WTC11 (cell line): ENCODE data around the gene TSPAN9. TPM values are rescaled to one million over a fixed set of nuclear protein-coding genes. Genes with fewer than 3 reads are reported as not detected.

Experiments
- ATAC-seq: fragments of 200-7000 bp; cut with Tn5 transposase; 2 replicates; pipeline ENCODE4 v1.10.0; 2021; ENCODE audit warnings: mild to moderate bottlenecking, moderate library complexity
- CTCF ChIA-PET: fragments of 300-600 bp; sonication (Branson Sonifier 250); formaldehyde crosslinking; loops from one replicate; lab custom pipeline; 2021; ENCODE audit warnings: antibody characterized with exemption; lab: Charles Lee
- POLR2A ChIA-PET: fragments of 350-600 bp; sonication (Branson Sonifier 250); formaldehyde crosslinking; loops from one replicate; lab custom pipeline; 2021; ENCODE audit warnings: antibody characterized with exemption; lab: Charles Lee
- DNase-seq: peaks from one replicate; pipeline ENCODE4 v3.0.0; 2021; ENCODE audit warnings: low spot score
- H3K27ac Mint-ChIP-seq: 2 replicates; pipeline ENCODE4 v1.8.0; 2021; ENCODE audit warnings: mixed read lengths
- H3K27me3 Mint-ChIP-seq: 2 replicates; pipeline ENCODE4 v1.8.0; 2021; ENCODE audit warnings: low read depth, mild to moderate bottlenecking, moderate library complexity, mixed read lengths
- H3K36me3 Mint-ChIP-seq: 2 replicates; pipeline ENCODE4 v1.8.0; 2021; ENCODE audit warnings: mixed read lengths
- H3K4me1 Mint-ChIP-seq: 2 replicates; pipeline ENCODE4 v1.8.0; 2022; ENCODE audit warnings: mixed read lengths
- H3K4me3 Mint-ChIP-seq: 2 replicates; pipeline ENCODE4 v1.8.0; 2021; ENCODE audit warnings: mild to moderate bottlenecking, moderate library complexity, mixed read lengths
- H3K9me3 Mint-ChIP-seq: 2 replicates; pipeline ENCODE4 v1.8.0; 2021; ENCODE audit warnings: mixed read lengths
- FOXP1 ChIP-seq: sonication (generic); formaldehyde crosslinking; IDR thresholded peaks from 2 replicates; pipeline ENCODE4 v1.8.0; 2022; ENCODE audit warnings: missing genetic modification reagents, mild to moderate bottlenecking, moderate library complexity, borderline replicate concordance
- JAZF1 ChIP-seq: fragments of 250-450 bp; sonication (Bioruptor Pico); IDR thresholded peaks from 2 replicates; pipeline ENCODE4 v1.9.0; 2021; ENCODE audit warnings: moderate library complexity, mild to moderate bottlenecking, inconsistent platforms
- JUN ChIP-seq: sonication (generic); formaldehyde crosslinking; IDR thresholded peaks from 2 replicates; pipeline ENCODE4 v1.8.0; 2023; ENCODE audit warnings: mild to moderate bottlenecking, missing genetic modification reagents
- MYBL2 ChIP-seq: sonication (generic); formaldehyde crosslinking; IDR thresholded peaks from 2 replicates; pipeline ENCODE4 v1.8.1; 2023; ENCODE audit warnings: mild to moderate bottlenecking, moderate library complexity, missing genetic modification reagents
- NFYB ChIP-seq: sonication (generic); formaldehyde crosslinking; conservative IDR thresholded peaks from 2 replicates; pipeline ENCODE4 v1.8.0; 2022; ENCODE audit warnings: low read depth, missing genetic modification reagents
- OVOL2 ChIP-seq: fragments of 250-450 bp; sonication (Bioruptor Pico); IDR thresholded peaks from 2 replicates; pipeline ENCODE4 v1.9.0; 2021; ENCODE audit warnings: mild to moderate bottlenecking, borderline replicate concordance
- PRRX2 ChIP-seq: fragments of 250-450 bp; sonication (Bioruptor Pico); IDR thresholded peaks from 2 replicates; pipeline ENCODE4 v1.8.0; 2021; ENCODE audit warnings: mild to moderate bottlenecking
- ZBTB21 ChIP-seq: sonication (generic); formaldehyde crosslinking; IDR thresholded peaks from 2 replicates; pipeline ENCODE4 v1.8.1; 2023; ENCODE audit warnings: mild to moderate bottlenecking, missing genetic modification reagents, borderline replicate concordance
- ZNF532 ChIP-seq: fragments of 250-450 bp; sonication (Bioruptor Pico); IDR thresholded peaks from 2 replicates; pipeline ENCODE4 v1.9.0; 2021; ENCODE audit warnings: mild to moderate bottlenecking, borderline replicate concordance
- ZSCAN18 ChIP-seq: fragments of 250-450 bp; sonication (Bioruptor Pico); IDR thresholded peaks from 2 replicates; pipeline ENCODE4 v2.1.2; 2022; ENCODE audit warnings: mild to moderate bottlenecking, moderate library complexity
- total RNA-seq: library from RNA; stranded (reverse); gene quantifications from 3 replicates; pipeline ENCODE4 v1.2.3, GENCODE V29; 2021
- TF ChIP-seq, protein P1 (sequence below): sonication (generic); formaldehyde crosslinking; IDR thresholded peaks from 2 replicates; pipeline ENCODE4 v1.8.1; 2022; ENCODE audit warnings: mild to moderate bottlenecking, moderate library complexity, missing genetic modification reagents
- TF ChIP-seq, protein P2 (sequence below): sonication (generic); formaldehyde crosslinking; IDR thresholded peaks from 2 replicates; pipeline ENCODE4 v1.8.1; 2023; ENCODE audit warnings: mild to moderate bottlenecking, missing genetic modification reagents
- TF ChIP-seq, protein P3 (sequence below): sonication (generic); formaldehyde crosslinking; IDR thresholded peaks from 2 replicates; pipeline ENCODE4 v1.8.0; 2022; ENCODE audit warnings: missing genetic modification reagents

TSPAN9 gene
- total RNA-seq, 1 experiment from 2014 or later, result 27.6 TPM

GRCh38 chr12:3186546-3187215 lies 109.5 kb downstream of the TSPAN9 start:
- POLR2A ChIA-PET, result no interaction called here
- H3K27ac Mint-ChIP-seq, result no peak overlapping the region

More at GRCh38 chr12:3186546-3187215, 109.5 kb downstream of the TSPAN9 start:
- TF ChIP-seq OVOL2 (no peak), PRRX2 (CRISPR knock-in tag) (no peak), MYBL2 (CRISPR knock-in tag) (no peak), ZNF532 (no peak), JAZF1 (CRISPR knock-in tag) (no peak), JUN (CRISPR knock-in tag) (no peak), ZBTB21 (CRISPR knock-in tag) (no peak), NFYB (CRISPR knock-in tag) (no peak), ZSCAN18 (CRISPR knock-in tag) (no peak), FOXP1 (no peak)
- TF ChIP-seq, protein P1, sequence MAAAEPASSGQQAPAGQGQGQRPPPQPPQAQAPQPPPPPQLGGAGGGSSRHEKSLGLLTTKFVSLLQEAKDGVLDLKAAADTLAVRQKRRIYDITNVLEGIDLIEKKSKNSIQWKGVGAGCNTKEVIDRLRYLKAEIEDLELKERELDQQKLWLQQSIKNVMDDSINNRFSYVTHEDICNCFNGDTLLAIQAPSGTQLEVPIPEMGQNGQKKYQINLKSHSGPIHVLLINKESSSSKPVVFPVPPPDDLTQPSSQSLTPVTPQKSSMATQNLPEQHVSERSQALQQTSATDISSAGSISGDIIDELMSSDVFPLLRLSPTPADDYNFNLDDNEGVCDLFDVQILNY, result no peak
- TF ChIP-seq, protein P2, sequence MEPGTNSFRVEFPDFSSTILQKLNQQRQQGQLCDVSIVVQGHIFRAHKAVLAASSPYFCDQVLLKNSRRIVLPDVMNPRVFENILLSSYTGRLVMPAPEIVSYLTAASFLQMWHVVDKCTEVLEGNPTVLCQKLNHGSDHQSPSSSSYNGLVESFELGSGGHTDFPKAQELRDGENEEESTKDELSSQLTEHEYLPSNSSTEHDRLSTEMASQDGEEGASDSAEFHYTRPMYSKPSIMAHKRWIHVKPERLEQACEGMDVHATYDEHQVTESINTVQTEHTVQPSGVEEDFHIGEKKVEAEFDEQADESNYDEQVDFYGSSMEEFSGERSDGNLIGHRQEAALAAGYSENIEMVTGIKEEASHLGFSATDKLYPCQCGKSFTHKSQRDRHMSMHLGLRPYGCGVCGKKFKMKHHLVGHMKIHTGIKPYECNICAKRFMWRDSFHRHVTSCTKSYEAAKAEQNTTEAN (CRISPR knock-in tag), result no peak
- TF ChIP-seq, protein P3, sequence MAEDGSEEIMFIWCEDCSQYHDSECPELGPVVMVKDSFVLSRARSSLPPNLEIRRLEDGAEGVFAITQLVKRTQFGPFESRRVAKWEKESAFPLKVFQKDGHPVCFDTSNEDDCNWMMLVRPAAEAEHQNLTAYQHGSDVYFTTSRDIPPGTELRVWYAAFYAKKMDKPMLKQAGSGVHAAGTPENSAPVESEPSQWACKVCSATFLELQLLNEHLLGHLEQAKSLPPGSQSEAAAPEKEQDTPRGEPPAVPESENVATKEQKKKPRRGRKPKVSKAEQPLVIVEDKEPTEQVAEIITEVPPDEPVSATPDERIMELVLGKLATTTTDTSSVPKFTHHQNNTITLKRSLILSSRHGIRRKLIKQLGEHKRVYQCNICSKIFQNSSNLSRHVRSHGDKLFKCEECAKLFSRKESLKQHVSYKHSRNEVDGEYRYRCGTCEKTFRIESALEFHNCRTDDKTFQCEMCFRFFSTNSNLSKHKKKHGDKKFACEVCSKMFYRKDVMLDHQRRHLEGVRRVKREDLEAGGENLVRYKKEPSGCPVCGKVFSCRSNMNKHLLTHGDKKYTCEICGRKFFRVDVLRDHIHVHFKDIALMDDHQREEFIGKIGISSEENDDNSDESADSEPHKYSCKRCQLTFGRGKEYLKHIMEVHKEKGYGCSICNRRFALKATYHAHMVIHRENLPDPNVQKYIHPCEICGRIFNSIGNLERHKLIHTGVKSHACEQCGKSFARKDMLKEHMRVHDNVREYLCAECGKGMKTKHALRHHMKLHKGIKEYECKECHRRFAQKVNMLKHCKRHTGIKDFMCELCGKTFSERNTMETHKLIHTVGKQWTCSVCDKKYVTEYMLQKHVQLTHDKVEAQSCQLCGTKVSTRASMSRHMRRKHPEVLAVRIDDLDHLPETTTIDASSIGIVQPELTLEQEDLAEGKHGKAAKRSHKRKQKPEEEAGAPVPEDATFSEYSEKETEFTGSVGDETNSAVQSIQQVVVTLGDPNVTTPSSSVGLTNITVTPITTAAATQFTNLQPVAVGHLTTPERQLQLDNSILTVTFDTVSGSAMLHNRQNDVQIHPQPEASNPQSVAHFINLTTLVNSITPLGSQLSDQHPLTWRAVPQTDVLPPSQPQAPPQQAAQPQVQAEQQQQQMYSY (CRISPR knock-in tag), result no peak
- TF ChIP-seq, all 79 proteins: peak for 0
- Mint-ChIP-seq H3K9me3 (no peaks in the 10 kb centered on the region), H3K36me3 (no peaks in the 10 kb centered on the region), H3K4me3 (no peak overlapping the region), H3K4me1 (peaks cover 28% of the 10 kb centered on the region), H3K27me3 (no peaks in the 10 kb centered on the region)
- ATAC-seq (no peak), DNase-seq (no peak)
- CTCF ChIA-PET, result interaction anchor here (0.5 to 3.3 kb wide), 8 partner anchors 8 to 562 kb away, joined by 3 to 15 read pairs (median 4); no protein-coding TSS in a partner anchor
